Measurements from ENCODE around the gene SELENON. TPM values are rescaled to one million over a fixed set of nuclear protein-coding genes. Genes with fewer than 3 reads are reported as not detected.

Gene SELENON
- total and polyA plus RNA-seq, 2 of the 13 experiments (the other 11 are each of a cell fraction or from before 2014, with no cell fraction given): 3.8 to 8.0 TPM

DNA sequence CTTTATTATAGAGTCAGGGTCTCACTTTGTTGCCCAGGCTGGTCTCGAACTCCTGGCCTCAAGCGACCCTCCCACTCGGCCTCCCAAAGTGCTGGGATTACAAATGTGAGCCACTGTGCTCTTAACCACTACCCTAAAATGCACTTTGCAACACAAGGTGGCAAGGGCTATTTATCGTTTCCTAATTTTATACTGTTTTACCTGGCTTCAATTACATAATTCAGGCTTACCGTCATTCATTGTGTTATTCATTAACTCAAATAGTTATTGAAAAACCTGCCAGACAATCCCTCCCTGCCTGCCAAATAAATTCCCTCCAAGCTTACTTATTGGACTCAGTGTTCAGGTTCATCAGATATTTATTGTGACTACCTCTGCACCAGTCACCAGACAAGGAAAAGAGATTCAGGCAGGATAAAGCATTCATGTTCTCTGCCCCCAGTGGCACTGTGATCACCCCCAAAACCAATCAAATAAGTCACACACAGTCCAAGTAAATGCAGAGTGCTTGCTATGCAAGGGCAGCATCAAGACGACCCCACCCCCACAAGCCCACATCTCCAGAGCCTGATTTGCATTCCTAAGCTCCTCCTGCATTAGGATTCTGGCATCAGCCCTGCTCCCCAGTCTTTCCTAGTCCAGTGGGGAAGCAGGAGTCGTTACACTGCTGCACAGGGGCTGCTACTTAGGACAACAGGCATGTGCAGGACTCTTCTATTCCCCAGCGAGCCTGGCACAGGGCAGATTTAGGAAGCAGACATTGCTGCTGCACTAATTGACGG, 67.4 kb downstream of the SELENON start (continued):
- TF ChIP-seq ZNF768 (CRISPR knock-in tag; IDR thresholded peaks at IDR 0.05) (no peak), THYN1 (CRISPR knock-in tag; IDR thresholded peaks at IDR 0.05; ENCODE audit: borderline replicate concordance, low read depth) (no peak), ZSCAN30 (CRISPR knock-in tag; IDR thresholded peaks at IDR 0.05) (no peak), MAX (IDR thresholded peaks at IDR 0.05) (no peak), PRPF4 (IDR thresholded peaks at IDR 0.05; ENCODE audit: low read depth, low read length, poor library complexity, severe bottlenecking) (no peak), SIX4 (CRISPR knock-in tag; IDR thresholded peaks at IDR 0.05) (0 out of 2 replicates have a peak, but pooled peaks have one; percentile 6), ZIK1 (CRISPR knock-in tag; IDR thresholded peaks at IDR 0.05; ENCODE audit: borderline replicate concordance, low read depth) (no peak), ZFP36L1 (CRISPR knock-in tag; IDR thresholded peaks at IDR 0.05) (no peak), ZBTB40 (IDR thresholded peaks at IDR 0.05) (no peak), ZBTB40 (CRISPR knock-in tag; IDR thresholded peaks at IDR 0.05) (no peak), ETV5 (CRISPR knock-in tag; IDR thresholded peaks at IDR 0.05; ENCODE audit: borderline replicate concordance) (no peak), ZNF674 (CRISPR knock-in tag; IDR thresholded peaks at IDR 0.05; ENCODE audit: low read depth) (no peak), KLF9 (CRISPR knock-in tag; IDR thresholded peaks at IDR 0.05; ENCODE audit: low read depth) (no peak), ZNF543 (CRISPR knock-in tag; IDR thresholded peaks at IDR 0.05) (no peak), KLF11 (CRISPR knock-in tag; IDR thresholded peaks at IDR 0.05) (no peak), PTBP1 (IDR thresholded peaks at IDR 0.05; ENCODE audit: low read depth, low read length, poor library complexity, severe bottlenecking) (no peak), SALL2 (CRISPR knock-in tag; IDR thresholded peaks at IDR 0.05) (no peak), ZBTB3 (CRISPR knock-in tag; IDR thresholded peaks at IDR 0.05; ENCODE audit: borderline replicate concordance, low read depth) (no peak), RAD21 (CRISPR knock-in tag; IDR thresholded peaks at IDR 0.05) (no peak)
- TF ChIP-seq, protein P1, sequence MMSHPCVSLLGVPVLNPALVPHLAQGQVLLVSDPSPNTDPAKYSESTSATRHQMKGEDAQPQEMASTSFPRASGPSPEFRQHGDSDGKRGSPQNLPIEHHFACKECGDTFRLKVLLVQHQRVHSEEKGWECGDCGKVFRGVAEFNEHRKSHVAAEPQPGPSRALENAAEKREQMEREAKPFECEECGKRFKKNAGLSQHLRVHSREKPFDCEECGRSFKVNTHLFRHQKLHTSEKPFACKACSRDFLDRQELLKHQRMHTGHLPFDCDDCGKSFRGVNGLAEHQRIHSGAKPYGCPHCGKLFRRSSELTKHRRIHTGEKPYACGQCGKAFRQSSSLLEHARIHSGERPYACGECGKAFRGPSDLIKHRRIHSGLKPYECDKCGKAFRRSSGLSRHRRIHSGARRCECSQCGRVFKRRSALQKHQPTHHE (CRISPR knock-in tag; IDR thresholded peaks at IDR 0.05; ENCODE audit: borderline replicate concordance): no peak
